GM23248 (cell line): ENCODE data around the gene TCTN1.

ENCODE experiments used
- EZH2 ChIP-seq: fragments of 200-600 bp; sonication (generic); IDR thresholded peaks from 2 replicates; pipeline ENCODE4 v1.6.1; 2018; ENCODE audit warnings: antibody characterized with exemption, mild to moderate bottlenecking; ENCODE audit not compliant: insufficient read depth, poor library complexity, severe bottlenecking
- EZH2phosphoT487 ChIP-seq: fragments of 200-600 bp; sonication (generic); IDR thresholded peaks from 2 replicates; pipeline ENCODE4 v1.6.1; 2018; ENCODE audit warnings: antibody characterized with exemption, moderate library complexity, mild to moderate bottlenecking, low read depth; ENCODE audit not compliant: insufficient read depth

GRCh38 chr12:110647631-110648040, 33.7 kb downstream of the TCTN1 start:
- no peak for TF ChIP-seq EZH2phosphoT487
- TF ChIP-seq EZH2: no peak
